Frontal cortex (tissue), 4 donors: ENCODE measurements around the gene DMXL2. TPM values are rescaled to one million over a fixed set of nuclear protein-coding genes. Genes with fewer than 3 reads are reported as not detected.
A peak's percentile ranks its signal among the peaks of the same experiment; 100 is the strongest.
"Not testable (repeated sequence)": the region's sequence is repeated elsewhere in the genome, so short reads cannot be mapped to it uniquely, and the experiment has no call there.

Experiments
- DNase-seq, 2 donors: peaks; one replicate each; pipeline ENCODE4 v3.0.0; 2012; ENCODE audit warnings: low spot score in 2 of 2
- FAIRE-seq: peaks from 2 replicates; lab custom pipeline; 2012; peaks lifted over from hg19 to GRCh38; lab: Jason Lieb, UNC
- total RNA-seq: library from RNA; depleted of rRNA; stranded (reverse); fragments of >200 nt; gene quantifications from one replicate; pipeline ENCODE4 v1.2.3, GENCODE V29; 2014
- donor health status: control.
- donor health status: control.
- donor health status: control.

The DMXL2 gene
- total RNA-seq, 1 donor from 2014 or later, result 147 TPM

- no peak for FAIRE-seq
- DNase-seq, result no peak
These were observed 179.2 kb downstream of the DMXL2 start for GRCh38 chr15:51443282-51443914.

- DNase-seq, result no peak
- no peak for FAIRE-seq
These were observed 184.0 kb downstream of the DMXL2 start for GRCh38 chr15:51438526-51438925.

GRCh38 chr15:51425517-51426040 is 197.0 kb downstream of the DMXL2 start:
- DNase-seq (no peak), FAIRE-seq (peak; percentile 88)

GRCh38 chr15:51424780-51425179 is 197.8 kb downstream of the DMXL2 start:
- FAIRE-seq (no peak), DNase-seq (no peak)

GRCh38 chr15:51423040-51423439 is 199.5 kb downstream of the DMXL2 start:
- DNase-seq, FAIRE-seq: not testable (repeated sequence)

GRCh38 chr15:51416129-51416528 is 206.4 kb downstream of the DMXL2 start:
- FAIRE-seq (no peak), DNase-seq (no peak)

- FAIRE-seq (no peak), DNase-seq (no peak)
These were observed 208.2 kb downstream of the DMXL2 start for GRCh38 chr15:51414256-51414860.

- DNase-seq (no peak), FAIRE-seq (no peak)
These were observed 216.7 kb downstream of the DMXL2 start for GRCh38 chr15:51405693-51406523.

- FAIRE-seq, result no peak
- no peak for DNase-seq
These were observed 218.4 kb downstream of the DMXL2 start for GRCh38 chr15:51403946-51404695.

GRCh38 chr15:51403072-51403878 is 219.3 kb downstream of the DMXL2 start:
- no peak for DNase-seq
- no peak for FAIRE-seq

GRCh38 chr15:51401872-51402517 is 220.6 kb downstream of the DMXL2 start:
- FAIRE-seq (no peak), DNase-seq (peak in 1 of 2 donors; percentile 49)

- no peak for FAIRE-seq
- no peak for DNase-seq
These were observed 221.4 kb downstream of the DMXL2 start for GRCh38 chr15:51401051-51401780.

GRCh38 chr15:51398626-51399025 is 223.9 kb downstream of the DMXL2 start:
- DNase-seq, result no peak
- no peak for FAIRE-seq

Other genes starting within 250 kb of the DMXL2 start
- gene SCG3, start 58.7 kb upstream of the DMXL2 start, total RNA-seq, result 37.9 TPM
- 30.6 TPM for gene LYSMD2, start 114.9 kb upstream of the DMXL2 start, total RNA-seq
- 198 TPM for gene TMOD2, start 128.8 kb upstream of the DMXL2 start, total RNA-seq
- 76.2 TPM for gene TMOD3, start 206.9 kb upstream of the DMXL2 start, total RNA-seq